Adrenal gland (tissue), 12 donors: ENCODE measurements around the gene DOCK10. TPM values are rescaled to one million over a fixed set of nuclear protein-coding genes. Genes with fewer than 3 reads are reported as not detected.

Experiments
- DNase-seq, 7 donors: peaks; one replicate each; pipeline ENCODE4 v3.0.0-alpha.2; 2019 to 2020
- H3K27ac ChIP-seq, 5 donors: fragments of 200-600 bp; sonication (generic) in 4 of 5; 1 replicate in 3 of 5; 2 replicates in 2 of 5; pipeline versions ENCODE4 v1.5.1 to v1.8.0; 2016 to 2020; ENCODE audit warnings: mild to moderate bottlenecking in 1 of 5
- H3K27me3 ChIP-seq: fragments of 200-600 bp; 2 replicates; pipeline ENCODE4 v1.8.0; 2021
- H3K36me3 ChIP-seq, 2 donors: fragments of 200-600 bp; replicated peaks in 1 of 2; 1 replicate in 1 of 2; 2 replicates in 1 of 2; pipeline versions ENCODE4 v1.5.1 to v1.8.0; 2018 to 2022
- H3K4me1 ChIP-seq, 2 donors: fragments of 200-600 bp; replicated peaks in 1 of 2; 1 replicate in 1 of 2; 2 replicates in 1 of 2; pipeline versions ENCODE4 v1.5.1 to v1.8.0; 2018 to 2021
- H3K4me3 ChIP-seq, 4 donors: fragments of 200-600 bp; sonication (generic) in 3 of 4; one replicate each; pipeline ENCODE4 v1.5.1; 2016 to 2018
- H3K9me3 ChIP-seq, 3 donors: fragments of 200-600 bp; sonication (generic) in 1 of 3; replicated peaks in 1 of 3; 1 replicate in 2 of 3; 2 replicates in 1 of 3; pipeline versions ENCODE4 v1.5.1 to v1.8.0; 2016 to 2021
- POLR2A ChIP-seq, 2 donors: fragments of 450-650 bp; IDR thresholded peaks; one replicate each; pipeline ENCODE4 v1.6.1; 2017; ENCODE audit warnings: antibody characterized with exemption in 2 of 2, mild to moderate bottlenecking in 2 of 2, moderate library complexity in 1 of 2
- WGBS, 4 donors: extraction: QIAGEN DNeasy Blood & Tissue Kit in 2 of 4; methylation state at CpG; one replicate each; pipeline versions ENCODE4 v1.1.5 to v1.1.7; 2013 to 2017; 5-methylcytosine and 5-hydroxymethylcytosine counted together
- intact Hi-C, 2 donors: fragments of 100-400 bp; cut with DNase I; formaldehyde crosslinking; loops; one replicate each; pipeline versions ENCODE4 v1.14.1 to v1.15.0; 2022 to 2023
- polyA plus RNA-seq, 3 donors: library from polyadenylated mRNA; stranded (reverse); fragments of 200-250 nt in 2 of 3; fragments of 350-450 nt in 1 of 3; fragmentation: Illumina TruSeq in 1 of 3; extraction: RNeasy Lipid Tissue Mini Kit (QIAGEN cat#74804) in 1 of 3; gene quantifications; one replicate each; pipeline ENCODE4 v1.2.3, GENCODE V29; 2013 to 2014
- total RNA-seq, 9 donors: library from RNA; depleted of rRNA in 4 of 9; stranded (reverse); fragments of >200 nt in 4 of 9; fragments of 120-200 nt in 1 of 9; fragmentation: NEBNext Ultra II Directional in 1 of 9; extraction: Animal tissue kit (Norgen Biotek cat#: 25700) in 1 of 9; gene quantifications; one replicate each; pipeline versions ENCODE4 v1.1.0 to v1.2.4, GENCODE V29; 2013 to 2023
- TF ChIP-seq, protein P1 (sequence below), 6 experiments: fragments of 450-650 bp in 4 of 6; fragments of 200-600 bp in 2 of 6; sonication (generic) in 1 of 6; IDR thresholded peaks; 1 replicate in 5 of 6; 2 replicates in 1 of 6; pipeline versions ENCODE4 v1.5.1 to v1.8.0; 2016 to 2021; ENCODE audit warnings: antibody characterized with exemption in 6 of 6, mild to moderate bottlenecking in 2 of 6, moderate library complexity in 1 of 6
- donor health status: healthy with polysubstance abuse.
- donor health status: Bipolar disorder and iron deficiency.
- donor health status: DM: yes; HTN: yes; CAD: no.
- donor health status: DM: no; HTN: no; CAD: no.
- donor health status: DM: no; HTN: no; CAD: no.
- donor health status: DM: yes; HTN: yes; CAD: no.

DOCK10 gene
- total and polyA plus RNA-seq, 12 donors: 6.2 to 40.8 (median 20.0) TPM

- no peak for TF ChIP-seq POLR2A (IDR thresholded peaks at IDR 0.05)
- TF ChIP-seq, protein P1, sequence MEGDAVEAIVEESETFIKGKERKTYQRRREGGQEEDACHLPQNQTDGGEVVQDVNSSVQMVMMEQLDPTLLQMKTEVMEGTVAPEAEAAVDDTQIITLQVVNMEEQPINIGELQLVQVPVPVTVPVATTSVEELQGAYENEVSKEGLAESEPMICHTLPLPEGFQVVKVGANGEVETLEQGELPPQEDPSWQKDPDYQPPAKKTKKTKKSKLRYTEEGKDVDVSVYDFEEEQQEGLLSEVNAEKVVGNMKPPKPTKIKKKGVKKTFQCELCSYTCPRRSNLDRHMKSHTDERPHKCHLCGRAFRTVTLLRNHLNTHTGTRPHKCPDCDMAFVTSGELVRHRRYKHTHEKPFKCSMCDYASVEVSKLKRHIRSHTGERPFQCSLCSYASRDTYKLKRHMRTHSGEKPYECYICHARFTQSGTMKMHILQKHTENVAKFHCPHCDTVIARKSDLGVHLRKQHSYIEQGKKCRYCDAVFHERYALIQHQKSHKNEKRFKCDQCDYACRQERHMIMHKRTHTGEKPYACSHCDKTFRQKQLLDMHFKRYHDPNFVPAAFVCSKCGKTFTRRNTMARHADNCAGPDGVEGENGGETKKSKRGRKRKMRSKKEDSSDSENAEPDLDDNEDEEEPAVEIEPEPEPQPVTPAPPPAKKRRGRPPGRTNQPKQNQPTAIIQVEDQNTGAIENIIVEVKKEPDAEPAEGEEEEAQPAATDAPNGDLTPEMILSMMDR (IDR thresholded peaks at IDR 0.05): no peak
- Histone ChIP-seq H3K27me3 (no peaks in the 10 kb centered on the region), H3K9me3 (no peaks in the 10 kb centered on the region), H3K4me1 (peaks cover 7 to 14% of the 10 kb centered on the region in 2 donors), H3K4me3 (no peak overlapping the region), H3K27ac (no peak overlapping the region), H3K36me3 (no peaks in the 10 kb centered on the region)
- DNase-seq: no peak
- WGBS, 4 donors: 83 to 94% (median 90%) methylated on average over 2 to 3 of the region's 3 CpGs
- intact Hi-C loops: no loop called here
These were observed 51.6 kb downstream of the DOCK10 start for GRCh38 chr2:224990710-224991109.

- TF ChIP-seq POLR2A (IDR thresholded peaks at IDR 0.05): no peak
- TF ChIP-seq, protein P1 (IDR thresholded peaks at IDR 0.05): no peak
- H3K27me3 ChIP-seq: no peaks in the 10 kb centered on the region
- H3K9me3 ChIP-seq: no peaks in the 10 kb centered on the region
- intact Hi-C loops: no loop called here
- no peak overlapping the region for H3K4me3 ChIP-seq
- no peak overlapping the region for H3K27ac ChIP-seq
- peaks cover 19 to 23% of the 10 kb centered on the region in 2 donors for H3K4me1 ChIP-seq
- 95 to 98% (median 96%) methylated on average over 4 of the region's 4 CpGs for WGBS, 4 donors
- DNase-seq: no peak
- no peaks in the 10 kb centered on the region for H3K36me3 ChIP-seq
These were observed 54.5 kb downstream of the DOCK10 start for GRCh38 chr2:224987733-224988132.

- 100% methylated on average over 1 of the region's 1 CpG for WGBS, 4 donors
- no peak overlapping the region for H3K27ac ChIP-seq
- no peaks in the 10 kb centered on the region for H3K36me3 ChIP-seq
- intact Hi-C loops: no loop called here
- no peaks in the 10 kb centered on the region for H3K27me3 ChIP-seq
- DNase-seq: no peak
- H3K4me3 ChIP-seq: no peak overlapping the region
- H3K9me3 ChIP-seq: no peaks in the 10 kb centered on the region
- peaks cover 13 to 14% of the 10 kb centered on the region in 2 donors for H3K4me1 ChIP-seq
- no peak for TF ChIP-seq POLR2A (IDR thresholded peaks at IDR 0.05)
- TF ChIP-seq, protein P1 (IDR thresholded peaks at IDR 0.05): no peak
These were observed 55.8 kb downstream of the DOCK10 start for GRCh38 chr2:224986477-224986876.

- DNase-seq: no peak
- no peak for TF ChIP-seq POLR2A (IDR thresholded peaks at IDR 0.05)
- TF ChIP-seq, protein P1 (IDR thresholded peaks at IDR 0.05): no peak
- Histone ChIP-seq H3K4me3 (no peak overlapping the region), H3K36me3 (no peaks in the 10 kb centered on the region), H3K27ac (no peak overlapping the region), H3K9me3 (no peaks in the 10 kb centered on the region), H3K27me3 (no peaks in the 10 kb centered on the region), H3K4me1 (peaks cover 10 to 11% of the 10 kb centered on the region in 2 donors)
- intact Hi-C loops: no loop called here
- 86 to 91% (median 91%) methylated on average over 5 of the region's 5 CpGs for WGBS, 4 donors
These were observed 57.6 kb downstream of the DOCK10 start for GRCh38 chr2:224984637-224985036.
